GM21786 (cell line): ENCODE results near the gene KCND3.

Experiments used
- ATAC-seq: cut with Tn5 transposase; IDR thresholded peaks from one replicate; pipeline ENCODE4 v1.9.1; 2021; ENCODE audit not compliant: unreplicated experiment

KCND3 gene

GRCh38 chr1:111920221-111921024 lies 69.0 kb downstream of the KCND3 start:
- no peak for ATAC-seq

GRCh38 chr1:111911776-111912515 lies 77.5 kb downstream of the KCND3 start:
- no peak for ATAC-seq

DNA sequence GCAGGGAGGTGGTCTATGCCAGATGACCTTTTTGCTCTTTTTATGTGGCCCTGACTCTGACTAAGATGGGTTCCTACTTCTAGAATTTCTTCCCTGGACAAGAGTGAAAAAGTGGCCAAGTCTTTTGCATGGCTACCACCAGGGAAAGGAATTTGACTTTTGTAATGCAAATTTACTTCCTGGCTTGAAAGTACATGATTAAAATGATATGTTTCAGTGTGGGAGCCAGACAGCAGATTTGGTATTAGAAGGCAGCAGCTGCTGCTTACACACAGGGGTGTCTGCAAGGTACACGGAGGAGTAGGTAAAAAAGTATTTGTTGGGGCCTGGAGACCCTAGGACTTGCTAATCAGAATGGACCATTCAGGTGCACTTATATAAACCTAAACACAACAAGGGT lies 78.4 kb downstream of the KCND3 start:
- no peak for ATAC-seq

GRCh38 chr1:111909030-111909429 lies 80.4 kb downstream of the KCND3 start:
- no peak for ATAC-seq

DNA sequence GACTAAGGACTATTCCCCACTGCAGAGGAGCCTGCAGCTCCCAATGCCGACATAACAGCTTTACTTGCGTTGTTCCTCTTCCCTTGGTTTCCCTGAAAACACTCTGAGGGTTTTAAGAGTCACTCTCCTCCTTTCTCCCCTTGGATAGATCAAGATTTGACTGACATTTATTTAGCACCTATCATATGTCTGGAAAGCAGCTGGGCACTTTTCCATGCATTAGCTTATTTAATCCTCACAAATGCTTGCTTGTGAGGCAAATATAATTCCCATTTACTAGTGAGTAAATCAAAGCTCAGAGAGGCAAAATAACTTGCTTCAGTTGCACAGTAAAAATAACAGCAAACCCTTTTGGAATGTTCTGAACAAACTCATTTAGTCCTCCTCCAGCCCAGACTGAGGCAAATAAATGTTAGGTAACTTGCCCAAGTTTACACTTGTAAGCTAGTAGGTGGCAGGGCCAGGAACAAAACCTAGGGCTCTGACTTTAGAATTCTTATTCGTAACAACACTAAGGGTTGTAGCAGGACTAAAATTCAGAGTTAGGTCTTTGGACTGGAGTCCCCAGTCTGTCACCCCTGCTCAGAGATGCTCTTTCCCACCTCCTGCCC lies 81.4 kb downstream of the KCND3 start:
- ATAC-seq: no peak

- ATAC-seq: no peak
These were observed 82.1 kb downstream of the KCND3 start for GRCh38 chr1:111907321-111907720.

- ATAC-seq: no peak
These were observed 82.7 kb downstream of the KCND3 start for GRCh38 chr1:111906816-111907215.

DNA sequence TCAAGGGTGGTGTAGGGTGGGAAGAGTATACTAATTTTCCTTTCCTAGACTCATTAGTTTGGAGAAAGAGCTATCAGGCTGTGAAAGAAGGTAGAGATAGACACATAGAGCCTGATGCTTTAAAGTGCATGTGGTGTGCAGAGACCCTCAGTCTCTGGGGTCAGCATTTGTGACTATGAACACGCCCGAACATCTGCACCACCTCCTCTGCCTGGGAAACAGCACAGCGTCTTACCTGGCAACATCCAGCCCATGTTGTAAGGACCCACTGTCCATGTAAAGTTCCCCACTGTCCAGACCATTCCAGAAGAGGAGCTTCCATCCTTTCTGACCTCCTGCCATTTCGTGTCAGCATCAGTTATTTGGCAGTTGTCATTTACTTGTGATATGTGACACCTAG lies 83.4 kb downstream of the KCND3 start:
- ATAC-seq: no peak

GRCh38 chr1:111904478-111905218 lies 84.8 kb downstream of the KCND3 start:
- no peak for ATAC-seq

DNA sequence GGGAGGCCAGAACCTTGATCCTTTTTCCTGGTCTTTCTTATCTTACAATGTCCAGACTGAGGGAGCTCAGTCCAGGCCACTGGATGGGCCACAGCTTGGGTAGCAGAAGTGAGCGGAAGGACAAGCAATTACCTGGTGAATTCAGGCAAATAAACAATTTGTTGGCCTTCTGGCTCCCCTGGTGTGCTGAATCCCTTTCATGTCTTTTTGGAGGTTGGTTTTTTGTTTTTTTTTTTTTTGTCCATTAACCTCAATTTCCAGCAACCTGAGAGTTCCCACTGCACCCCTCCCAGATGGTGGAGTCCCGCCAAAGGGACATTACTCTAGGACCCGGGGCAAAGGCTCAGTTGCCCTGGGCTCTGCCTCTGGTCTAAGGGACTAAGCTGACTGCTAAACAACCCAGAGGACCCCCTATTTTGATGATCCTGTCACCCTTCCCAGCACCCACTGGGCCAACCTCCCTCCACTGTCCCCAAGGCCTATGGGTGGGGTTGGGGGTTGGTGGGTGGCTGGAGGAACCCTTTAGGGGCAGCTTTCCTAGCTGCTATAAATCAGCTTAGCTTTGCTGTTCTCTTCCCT lies 85.5 kb downstream of the KCND3 start:
- ATAC-seq: no peak

DNA sequence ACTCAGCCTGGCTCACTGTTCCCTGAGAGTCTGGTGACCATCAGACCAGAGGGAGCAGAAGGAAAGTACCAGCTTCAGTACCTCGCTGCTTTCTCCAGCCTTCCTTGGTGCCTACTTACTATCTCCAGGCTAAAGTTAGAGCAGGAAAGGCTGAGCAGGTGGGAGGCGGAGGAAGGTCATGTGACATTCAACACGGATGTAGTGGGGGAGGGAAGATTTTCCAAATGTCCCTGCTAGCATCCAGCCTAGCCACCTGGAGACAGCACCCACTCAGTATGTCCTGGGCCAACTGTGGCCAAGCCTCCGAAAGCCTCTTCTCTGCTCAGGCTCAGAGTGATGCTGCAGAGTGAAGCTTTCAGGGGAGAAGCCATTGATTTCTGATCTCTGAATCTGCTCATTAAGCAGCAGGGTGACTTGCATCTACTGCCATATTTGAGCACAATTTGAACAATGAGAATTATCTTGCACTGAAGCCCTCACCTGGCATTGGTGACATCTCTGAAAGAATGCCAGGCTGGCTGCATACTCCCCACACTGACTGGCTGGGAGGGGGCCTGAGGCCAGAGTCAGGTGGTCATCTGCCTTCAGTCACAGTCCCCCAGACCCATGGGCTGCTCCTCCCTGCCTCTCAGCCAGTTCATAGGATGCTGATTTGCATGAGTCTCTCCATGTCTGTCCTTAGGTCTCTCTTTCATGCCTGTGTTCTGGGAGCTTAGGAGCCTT lies 86.2 kb downstream of the KCND3 start:
- no peak for ATAC-seq

DNA sequence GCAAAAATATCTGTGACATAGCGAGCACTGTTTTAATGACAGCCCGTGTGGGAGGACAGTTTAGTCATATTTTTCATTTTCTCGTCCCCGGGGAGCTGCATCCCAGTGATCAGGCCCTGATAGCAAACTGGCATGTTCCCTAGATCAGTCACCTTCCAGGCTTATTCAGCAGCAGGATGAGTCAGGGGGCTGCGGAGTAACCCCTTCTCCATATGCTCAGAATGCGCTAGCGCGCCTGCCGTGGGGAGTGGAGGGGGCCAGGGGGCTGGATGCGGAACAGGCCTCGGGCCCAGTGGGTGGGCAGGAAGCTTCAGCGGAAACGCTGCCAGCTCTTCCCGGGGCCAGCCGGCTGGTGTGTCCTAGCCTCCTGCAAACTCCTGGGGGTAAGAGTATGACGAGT lies 94.0 kb downstream of the KCND3 start:
- no peak for ATAC-seq

DNA sequence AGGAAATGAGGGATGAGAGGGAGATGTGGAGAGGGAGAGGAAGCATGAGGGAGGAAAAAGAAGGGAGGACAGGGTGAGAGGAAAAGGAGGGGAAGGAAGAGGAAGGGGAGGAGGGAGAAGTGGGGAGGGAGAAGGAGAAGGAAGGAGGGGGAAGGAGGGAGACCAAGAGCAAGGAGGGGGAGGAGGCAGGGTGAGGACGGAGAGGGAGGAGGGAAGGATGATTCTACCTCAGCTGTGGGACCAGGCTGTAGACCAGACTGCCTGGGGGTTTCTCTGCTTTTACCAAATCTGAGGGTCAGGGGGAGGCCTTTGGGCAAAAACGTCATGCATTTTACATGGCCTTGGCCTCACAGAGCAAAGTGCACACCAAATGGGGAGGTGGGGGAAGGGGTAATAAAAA lies 94.5 kb downstream of the KCND3 start:
- no peak for ATAC-seq

DNA sequence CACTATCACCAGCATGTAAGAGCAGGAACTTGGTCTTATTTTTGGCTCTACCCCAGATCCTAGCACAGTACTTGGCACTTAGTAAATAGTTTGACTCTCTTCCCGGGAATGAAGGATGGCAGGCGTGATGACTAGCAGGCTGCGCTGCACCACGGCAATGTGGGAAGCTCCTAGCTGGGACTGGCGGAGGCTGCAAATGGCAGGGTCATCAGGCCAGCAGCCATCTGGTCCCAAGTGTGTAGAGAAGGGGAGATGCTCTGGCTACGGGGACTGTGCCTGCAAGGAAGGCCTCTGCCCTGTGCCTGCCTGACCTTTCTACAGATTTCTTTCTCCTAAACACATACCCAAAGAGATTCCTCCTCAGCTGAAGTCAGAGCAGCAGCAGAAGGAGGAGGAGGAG lies 95.0 kb downstream of the KCND3 start:
- no peak for ATAC-seq

- no peak for ATAC-seq
These were observed 97.9 kb downstream of the KCND3 start for GRCh38 chr1:111891566-111891965.

- ATAC-seq: no peak
These were observed 100.6 kb downstream of the KCND3 start for GRCh38 chr1:111888740-111889376.

GRCh38 chr1:111887875-111888274 lies 101.6 kb downstream of the KCND3 start:
- ATAC-seq: no peak

DNA sequence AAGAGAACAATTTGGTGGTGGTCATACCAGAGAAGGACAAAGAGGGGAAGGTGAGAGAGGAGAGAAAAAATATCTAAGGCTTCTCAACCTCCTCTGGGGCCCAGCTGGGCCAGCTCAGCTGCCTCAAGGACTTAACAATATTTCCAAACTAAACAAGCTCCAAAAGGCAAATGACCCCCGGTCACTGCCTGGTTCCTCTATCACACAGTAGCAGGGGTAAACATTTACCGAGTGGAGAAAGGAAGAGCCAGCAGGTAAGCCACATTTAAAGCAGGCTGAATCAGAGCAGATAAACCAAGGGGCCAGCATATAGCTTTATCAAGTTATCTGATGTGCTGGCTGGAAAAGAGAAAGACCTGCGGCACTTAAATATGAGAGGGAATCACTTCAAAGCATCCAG lies 102.1 kb downstream of the KCND3 start:
- ATAC-seq: no peak

DNA sequence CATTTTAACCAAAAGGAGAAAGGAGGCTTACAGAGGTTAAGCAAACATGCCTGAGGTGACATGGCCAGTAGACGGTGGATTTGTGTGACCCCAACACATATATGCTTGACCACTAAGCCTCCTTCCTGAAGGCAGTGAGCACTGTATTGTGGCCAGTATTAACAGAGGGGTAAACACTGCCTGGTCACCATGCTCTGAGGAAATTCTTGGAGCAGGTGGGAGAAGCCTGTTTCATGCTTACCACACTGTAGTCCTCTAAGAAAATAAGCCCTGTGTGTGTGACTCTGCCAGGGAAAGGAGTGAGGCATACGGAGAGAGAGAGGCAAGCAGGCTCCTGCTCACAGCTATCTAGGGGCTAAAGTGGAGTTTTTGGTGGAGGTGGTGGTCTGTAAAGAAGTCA lies 102.7 kb downstream of the KCND3 start:
- ATAC-seq: no peak
